GM21619 (cell line): ENCODE data around the gene ESRRB.
"Not testable (repeated sequence)": the region's sequence is repeated elsewhere in the genome, so short reads cannot be mapped to it uniquely, and the experiment has no call there.

Source experiments
- ATAC-seq: cut with Tn5 transposase; IDR thresholded peaks from one replicate; pipeline ENCODE4 v1.9.1; 2021; ENCODE audit not compliant: unreplicated experiment

ESRRB gene

DNA sequence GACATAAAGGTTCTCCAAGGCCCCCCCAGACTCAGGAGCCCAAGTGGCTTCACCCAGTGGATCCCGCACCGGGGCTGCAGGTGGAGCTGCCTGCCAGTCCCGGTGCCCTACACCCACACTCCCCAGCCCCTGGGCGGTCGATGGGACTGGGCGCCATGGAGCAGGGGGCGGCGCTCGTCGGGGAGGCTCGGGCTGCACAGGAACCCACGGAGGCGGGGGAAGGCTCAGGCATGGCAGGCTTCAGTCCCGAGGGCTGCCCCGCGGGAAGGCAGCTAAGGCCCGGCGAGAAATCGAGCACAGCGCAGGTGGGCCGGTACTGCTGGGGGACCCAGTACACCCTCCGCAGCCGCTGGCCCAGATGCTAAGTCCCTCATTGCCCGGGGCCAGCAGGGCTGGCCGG is 160.7 kb downstream of the ESRRB start:
- not testable (repeated sequence) for ATAC-seq

DNA sequence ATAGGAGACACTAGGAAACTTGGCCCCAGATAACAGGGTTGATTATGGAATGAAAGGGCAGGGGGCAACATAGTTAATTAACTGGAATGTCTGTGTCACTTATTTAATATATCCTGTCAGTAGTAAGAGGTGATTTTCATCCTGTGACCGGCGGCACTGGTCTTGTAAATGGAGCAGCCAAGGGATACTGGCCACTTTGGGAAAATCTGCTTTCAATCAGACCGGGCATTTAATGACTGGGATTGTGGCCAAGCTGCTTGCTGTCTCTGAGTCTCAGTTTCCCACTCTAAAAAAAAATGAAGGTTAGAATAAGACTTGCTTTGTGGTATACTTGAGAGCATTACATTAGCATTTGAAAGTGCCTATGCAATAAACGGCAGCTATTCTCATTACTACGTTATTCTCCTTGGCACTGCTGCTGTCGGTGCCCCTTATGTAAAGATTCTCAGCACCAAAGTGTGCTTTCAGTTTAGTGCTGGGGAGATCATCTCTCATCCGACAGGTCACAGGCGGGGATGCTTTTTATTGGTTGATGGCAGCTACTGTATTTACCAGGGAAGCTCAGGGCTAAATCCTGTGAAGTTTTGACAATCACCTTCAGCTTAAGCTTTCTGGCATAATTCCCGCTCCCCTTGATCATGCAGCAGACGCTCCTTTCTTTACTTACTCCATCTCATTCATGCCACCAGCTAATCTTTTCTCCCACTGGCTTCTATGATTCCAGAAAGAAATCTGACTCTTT is 162.1 kb downstream of the ESRRB start:
- ATAC-seq = no peak

DNA sequence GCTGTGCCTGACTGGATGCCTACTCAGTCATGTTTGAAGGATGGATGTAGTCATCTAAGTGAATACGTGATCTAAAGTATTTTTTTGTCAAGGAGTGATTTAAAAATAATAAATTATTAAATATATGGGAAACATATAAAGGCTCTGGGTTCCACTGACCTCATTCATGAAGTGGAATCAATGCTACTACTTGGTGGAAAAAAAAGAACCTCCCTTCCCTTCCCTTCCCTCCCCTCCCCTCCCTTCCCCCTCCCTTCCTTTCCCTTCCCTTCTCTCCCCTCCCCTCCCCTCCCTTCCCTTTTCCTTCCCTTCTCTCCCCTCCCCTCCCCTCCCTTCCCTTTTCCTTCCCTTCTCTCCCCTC is 162.7 kb downstream of the ESRRB start:
- no peak for ATAC-seq

DNA sequence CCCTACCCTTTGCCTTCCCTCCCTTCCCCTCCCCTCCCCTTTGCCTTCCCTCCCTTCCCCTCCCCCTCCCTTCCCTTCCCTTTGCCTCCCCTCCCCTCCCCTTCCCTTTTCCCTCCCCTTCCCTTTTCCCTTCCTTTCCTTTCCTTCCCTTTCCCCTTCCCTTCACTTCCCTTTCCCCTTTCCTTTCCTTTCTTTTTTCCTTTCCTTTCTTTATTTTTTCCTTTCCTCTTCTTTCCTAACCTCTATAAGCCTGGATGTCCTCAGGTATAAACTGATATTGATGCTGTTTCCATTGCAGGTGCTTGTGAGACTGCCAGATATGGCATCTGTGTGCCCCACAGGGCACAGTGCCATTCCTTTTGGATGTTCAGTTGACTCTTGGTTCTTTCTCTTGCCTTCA is 163.2 kb downstream of the ESRRB start:
- ATAC-seq = no peak

DNA sequence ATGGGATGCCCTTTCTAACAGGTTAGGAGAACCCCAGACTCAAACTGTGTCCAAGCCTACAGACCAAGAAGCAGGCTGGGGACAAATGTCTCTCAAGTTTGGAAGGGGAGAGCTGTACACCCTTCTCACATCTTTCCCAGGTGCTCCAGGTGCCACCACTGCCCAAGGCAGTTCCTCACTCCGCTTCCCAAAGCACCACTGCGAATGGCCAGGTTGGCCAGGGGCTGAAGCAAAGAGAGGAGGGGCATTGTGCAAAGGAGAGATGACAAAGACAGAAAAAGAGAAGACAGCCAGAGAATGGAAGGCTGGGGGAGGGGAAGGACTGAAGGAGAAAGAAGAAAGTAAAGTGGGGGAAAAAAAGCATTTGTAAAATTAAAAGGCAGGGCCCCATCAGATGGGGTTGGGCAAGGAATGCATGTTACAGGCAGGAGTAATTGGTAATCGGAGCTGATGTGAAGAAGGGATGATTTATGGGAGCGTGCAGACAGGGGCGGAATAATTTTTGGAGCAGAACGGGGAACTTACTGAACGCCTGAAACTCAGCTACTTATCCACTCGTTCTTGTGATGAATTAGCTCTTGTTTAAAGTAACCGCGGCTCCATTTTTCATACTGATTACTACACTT is 165.8 kb downstream of the ESRRB start:
- ATAC-seq = no peak

DNA sequence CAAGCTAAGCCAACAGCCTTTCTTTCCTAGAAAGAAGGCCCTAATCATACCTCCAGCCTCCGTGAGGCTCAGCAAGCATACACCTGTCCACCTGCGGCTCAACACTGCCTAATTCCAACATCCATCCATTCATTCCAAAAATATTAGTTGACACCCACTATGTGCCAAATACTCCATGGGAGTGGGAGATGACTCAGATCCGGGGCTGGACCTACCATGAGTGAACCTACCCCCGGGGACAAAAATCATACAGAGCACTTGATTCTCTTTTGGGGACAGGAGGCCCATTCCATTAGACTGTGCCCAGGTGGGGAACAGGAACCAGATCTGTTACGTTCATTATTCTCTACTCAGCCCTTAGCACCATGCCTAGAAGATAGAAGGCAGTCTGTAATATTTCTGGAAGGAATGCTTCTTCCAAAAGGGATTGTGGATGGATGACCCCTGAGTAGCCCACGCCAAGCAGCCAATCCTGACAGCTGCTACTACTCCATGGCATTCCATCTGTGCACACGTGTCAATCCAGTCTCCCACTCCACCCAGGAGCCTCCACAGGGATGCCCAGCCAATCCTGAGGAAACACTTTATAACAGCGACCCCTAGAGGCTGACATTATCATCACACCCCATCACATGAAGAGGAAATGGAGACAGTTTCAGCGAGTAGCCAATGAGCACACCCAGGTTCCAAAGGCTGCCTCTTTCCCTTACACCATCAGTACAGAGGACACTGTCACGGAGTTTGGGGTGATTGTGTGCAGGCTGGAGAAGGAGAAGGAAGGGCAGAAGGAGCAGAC is 170.7 kb downstream of the ESRRB start:
- ATAC-seq = no peak

DNA sequence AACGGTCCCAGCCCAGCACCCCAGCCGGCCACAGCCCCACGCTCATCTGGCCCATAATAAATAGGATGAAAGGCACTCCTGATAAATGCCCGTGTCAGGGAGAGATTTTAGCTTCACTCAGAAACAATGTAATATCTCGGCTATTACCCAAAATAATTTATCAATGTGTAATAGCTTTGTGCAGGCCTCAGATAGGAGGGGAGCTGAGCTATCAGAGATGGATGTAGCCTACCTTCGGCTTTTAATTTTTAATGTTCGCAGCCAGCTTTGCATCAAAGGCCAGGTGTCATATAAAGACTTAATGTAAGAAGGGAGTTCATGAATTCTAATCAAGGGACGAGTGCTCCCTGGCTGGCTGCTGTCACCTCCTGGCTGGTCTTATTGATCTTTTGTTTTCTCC is 171.9 kb downstream of the ESRRB start:
- no peak for ATAC-seq

DNA sequence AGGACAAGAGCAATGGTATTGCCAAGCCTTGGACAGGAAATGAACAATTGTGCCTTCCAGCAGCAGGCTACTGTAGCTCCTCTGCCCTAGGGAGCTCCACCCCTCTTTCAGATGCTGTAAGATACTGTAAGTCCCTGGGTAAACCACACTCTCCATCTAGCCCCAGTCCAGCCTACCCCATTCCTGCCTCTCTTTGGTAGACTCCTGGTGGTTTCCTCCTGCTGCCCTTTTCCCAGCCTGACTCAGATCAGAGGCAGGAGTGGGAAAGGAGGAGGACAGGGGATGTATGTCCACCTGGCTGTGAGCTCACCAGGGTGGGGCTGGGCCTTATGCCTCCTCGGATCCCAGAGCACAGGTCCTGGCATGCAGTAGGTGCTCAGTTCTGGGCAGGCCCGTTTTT is 174.6 kb downstream of the ESRRB start:
- ATAC-seq = no peak

DNA sequence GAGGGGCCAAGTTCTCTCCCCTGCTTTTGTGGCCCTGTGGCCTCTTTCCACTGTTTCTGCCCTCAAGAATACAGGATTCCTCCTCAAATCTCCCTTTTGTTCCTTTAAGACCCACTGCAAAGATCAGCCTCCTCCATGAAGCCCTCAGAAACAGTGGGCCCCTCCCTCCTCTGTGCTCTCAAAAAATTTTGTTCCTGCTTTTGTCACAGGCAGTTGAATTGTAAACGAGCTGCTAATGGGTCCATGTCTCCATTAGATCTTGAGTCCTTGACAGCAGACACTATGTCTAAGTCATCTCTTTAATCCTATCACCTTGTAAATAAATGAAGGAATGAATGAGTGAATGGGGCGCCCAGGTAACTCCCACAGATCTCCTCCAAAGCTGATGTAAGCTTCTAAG is 175.2 kb downstream of the ESRRB start:
- ATAC-seq = no peak
